GM19043 (cell line): ENCODE results near the gene TIGD3.
"Not testable (repeated sequence)": the region's sequence is repeated elsewhere in the genome, so short reads cannot be mapped to it uniquely, and the experiment has no call there.

Experiments used
- ATAC-seq: cut with Tn5 transposase; IDR thresholded peaks from one replicate; pipeline ENCODE4 v1.9.1; 2021; ENCODE audit warnings: low read depth; ENCODE audit not compliant: unreplicated experiment

Gene TIGD3

DNA sequence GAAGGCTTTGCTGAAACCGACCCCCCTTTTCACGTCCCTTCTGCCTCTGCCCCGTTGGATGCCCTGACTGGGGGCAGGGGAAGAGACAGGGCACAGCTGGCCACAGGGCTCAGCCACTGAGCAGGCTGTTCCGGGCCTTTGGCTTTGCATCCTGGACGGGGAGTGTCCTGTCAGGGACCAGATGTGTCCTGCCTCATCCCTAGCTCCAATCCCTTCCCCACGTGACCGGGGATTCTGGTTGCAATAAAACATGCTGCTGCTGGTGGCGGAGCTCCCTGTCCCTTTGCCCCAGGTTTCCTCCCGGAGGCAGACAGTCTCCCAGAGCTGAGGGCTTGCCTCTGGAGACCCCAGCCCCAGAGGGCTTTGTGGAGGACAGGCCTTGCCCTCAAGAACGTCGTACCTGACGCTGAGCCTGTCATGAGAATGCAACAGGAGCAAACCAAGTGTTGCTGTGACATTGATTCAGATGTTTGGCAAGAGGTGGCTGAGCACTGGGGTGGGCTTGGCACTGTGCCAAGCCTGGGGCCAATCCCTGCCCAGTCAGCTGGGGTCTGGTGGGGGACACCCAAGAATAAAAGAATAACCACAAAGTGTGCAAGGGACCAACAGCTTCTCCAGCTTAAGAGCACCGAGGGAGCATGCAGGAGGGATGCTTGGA lies 32.6 kb upstream of the TIGD3 start:
- ATAC-seq = no peak

DNA sequence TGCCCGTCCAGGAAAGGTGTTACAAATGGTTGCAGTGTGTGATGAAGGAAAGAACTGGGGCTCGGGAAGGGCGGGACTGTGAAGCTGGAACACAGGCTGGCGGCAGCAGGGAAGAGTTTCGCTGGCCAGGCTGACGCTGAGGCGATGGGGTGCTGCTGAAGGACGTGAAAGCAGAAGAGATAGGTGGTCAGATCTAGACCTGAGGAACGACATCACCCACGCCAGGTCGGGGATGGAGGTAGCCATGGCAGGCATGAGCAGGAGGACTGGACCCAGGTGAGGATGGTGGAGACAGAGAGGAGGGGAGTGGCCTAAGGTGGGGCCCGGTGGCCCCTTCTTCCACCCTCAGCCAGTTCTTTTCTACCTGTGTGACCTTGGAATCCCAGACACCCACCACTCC lies 30.7 kb upstream of the TIGD3 start:
- no peak for ATAC-seq

DNA sequence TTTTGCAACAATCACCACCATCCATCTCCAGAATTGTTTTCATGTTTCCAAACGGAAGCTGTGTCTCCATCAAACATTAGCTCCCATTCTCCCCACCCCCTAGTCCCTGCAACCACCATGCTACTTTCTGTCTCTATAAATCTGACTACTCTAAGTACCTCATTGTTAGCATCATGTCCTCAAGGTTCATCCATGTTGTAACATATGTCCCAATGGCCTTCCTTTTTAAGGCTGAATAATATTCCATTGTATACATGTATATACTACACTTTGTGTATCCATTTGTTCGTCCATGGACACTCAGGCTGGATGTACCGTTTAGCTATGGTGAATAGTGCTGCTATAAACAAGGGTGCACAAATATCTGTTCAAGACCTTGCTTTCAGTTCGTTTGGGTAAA lies 29.1 kb upstream of the TIGD3 start:
- ATAC-seq = no peak

DNA sequence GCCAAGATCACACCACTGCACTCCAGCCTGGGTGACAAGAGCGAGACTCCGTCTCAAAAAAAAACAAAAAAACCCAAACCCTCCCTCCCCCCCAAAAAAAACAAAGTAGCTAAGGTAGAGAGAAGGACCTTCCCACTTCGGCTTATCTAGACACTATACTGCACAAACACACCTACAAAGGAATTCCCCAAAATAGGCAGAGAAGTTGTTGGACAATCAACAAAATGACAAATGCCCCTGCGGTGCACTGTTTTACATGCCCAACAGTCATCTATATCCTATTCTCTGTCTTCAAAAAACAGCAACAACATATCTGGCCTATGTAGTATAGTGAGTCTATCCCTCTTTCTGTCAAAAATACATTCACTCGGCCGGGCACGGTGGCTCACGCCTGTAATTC lies 27.5 kb upstream of the TIGD3 start:
- ATAC-seq = no peak

DNA sequence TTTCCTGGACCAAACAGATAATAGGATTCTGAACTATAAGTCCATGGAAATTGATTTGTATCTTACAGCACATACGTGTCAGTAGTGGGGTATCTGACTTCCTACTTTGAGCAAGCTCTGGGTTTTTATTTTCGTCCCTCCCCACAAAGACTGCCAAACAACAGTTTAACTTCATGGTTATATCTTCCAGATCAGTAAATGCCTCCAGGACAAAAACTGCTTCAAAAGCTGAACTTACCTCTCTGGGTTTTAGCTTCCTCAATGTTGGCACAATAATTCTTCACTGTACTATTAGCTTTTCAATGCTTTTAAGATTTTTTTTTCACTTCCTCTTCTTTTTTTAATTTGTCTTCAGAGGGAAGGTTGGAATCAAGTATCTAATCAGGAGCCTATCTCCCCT lies 25.1 kb upstream of the TIGD3 start:
- no peak for ATAC-seq

DNA sequence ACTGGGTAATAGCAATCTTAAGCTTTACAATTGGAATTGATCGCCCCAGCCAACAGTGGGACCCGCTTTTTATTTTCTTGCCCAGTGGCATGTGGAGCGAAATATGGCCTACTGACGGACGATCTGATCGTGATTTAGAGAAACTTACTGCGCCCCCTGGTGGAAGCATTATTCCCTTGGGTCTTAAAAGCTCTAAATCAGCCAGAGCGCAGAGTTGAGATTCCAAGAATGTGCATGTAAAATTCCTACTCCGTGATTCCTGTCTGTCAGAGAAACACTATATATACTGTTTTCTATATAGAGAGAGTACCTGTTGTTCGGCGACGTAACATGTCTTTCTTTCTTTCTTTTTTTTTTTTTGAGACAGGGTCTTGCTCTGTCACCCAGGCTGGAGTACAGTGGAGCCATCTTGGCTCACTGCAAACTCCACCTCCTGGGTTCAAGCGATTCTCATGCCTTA lies 24.6 kb upstream of the TIGD3 start:
- ATAC-seq = no peak

DNA sequence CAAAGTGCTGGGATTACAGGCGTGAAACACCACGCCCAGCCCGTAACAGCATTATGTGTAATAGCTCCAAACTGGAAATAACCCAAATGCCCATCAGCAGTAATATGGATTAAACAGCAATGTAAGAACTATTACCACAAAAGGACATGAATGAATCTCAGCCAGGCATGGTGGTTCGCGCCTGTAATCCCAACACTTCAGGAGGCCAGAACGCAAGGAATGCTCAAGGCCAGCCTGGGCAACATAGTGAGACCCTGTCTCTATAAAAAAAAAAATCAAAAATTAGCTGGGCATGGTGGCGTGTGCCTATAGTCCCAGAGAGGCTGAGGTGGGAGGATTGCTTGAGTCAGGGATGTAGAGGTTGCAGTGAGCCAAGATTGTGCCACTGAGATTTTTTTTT lies 24.0 kb upstream of the TIGD3 start:
- ATAC-seq = no peak

DNA sequence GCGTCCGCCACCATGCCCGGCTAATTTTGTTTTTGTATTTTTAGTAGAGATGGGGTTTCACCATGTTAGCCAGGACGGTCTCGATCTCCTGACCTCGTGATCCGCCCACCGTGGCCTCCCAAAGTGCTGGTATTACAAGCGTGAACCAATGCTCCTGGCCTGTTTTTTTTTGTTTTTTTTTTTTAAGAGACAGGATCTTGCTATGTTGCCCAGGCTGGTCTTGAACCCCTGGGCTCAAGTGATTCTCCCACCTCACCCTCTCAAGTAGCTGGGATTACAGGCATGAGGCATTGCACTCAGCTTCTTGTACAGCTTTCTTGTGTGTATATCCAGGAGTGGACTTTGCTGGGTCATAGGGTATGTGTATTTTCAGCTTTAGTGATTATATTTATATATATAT lies 22.0 kb upstream of the TIGD3 start:
- ATAC-seq = not testable (repeated sequence)

DNA sequence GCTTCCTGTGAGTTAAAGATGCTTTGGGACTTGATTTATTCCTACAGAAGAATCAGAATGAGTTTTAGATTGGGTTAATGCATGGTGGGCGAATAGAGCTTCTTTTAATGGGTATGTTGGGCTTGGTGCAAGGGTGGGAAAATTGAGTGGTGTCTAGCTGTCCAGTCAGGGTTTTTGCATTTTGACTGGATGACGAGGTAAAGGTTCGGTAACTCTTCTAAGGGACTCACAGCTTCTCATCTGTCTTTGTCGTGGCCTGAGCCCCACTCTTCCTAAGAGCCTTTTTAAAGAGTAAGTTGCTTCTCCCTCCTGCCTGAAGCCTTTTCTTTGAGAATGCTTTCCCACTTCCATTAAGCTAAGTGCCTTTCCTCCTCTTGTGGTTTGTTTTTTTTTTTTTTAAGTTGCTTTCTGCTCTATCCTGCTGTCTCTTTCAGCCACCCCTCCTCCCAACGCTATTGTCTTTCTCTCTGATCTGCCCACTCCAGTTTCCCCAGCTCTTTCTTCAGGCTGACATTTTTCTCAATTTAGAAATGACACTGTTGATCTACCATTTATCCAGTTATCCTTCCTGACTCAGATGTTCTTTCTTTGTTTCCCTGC lies 19.8 kb upstream of the TIGD3 start:
- no peak for ATAC-seq

DNA sequence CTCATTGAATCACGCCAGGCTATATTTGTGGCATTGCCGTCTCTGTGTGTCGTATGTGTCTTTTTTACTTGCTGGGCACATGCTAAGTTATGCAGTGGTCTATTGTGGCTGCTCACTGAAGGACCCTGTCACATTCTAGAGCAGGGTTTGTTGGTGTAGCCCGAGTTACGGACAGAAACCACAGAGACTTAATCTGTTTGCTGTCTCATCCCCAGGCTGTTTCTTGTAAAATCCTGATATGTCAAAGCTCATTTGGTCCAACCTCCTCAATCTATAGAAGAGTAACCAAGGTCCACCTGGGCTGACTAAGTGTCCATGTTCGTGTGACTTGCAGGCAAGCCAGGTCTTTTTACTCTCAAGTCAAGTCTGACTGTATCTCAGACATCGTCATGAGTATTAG lies 15.9 kb upstream of the TIGD3 start:
- ATAC-seq = no peak

DNA sequence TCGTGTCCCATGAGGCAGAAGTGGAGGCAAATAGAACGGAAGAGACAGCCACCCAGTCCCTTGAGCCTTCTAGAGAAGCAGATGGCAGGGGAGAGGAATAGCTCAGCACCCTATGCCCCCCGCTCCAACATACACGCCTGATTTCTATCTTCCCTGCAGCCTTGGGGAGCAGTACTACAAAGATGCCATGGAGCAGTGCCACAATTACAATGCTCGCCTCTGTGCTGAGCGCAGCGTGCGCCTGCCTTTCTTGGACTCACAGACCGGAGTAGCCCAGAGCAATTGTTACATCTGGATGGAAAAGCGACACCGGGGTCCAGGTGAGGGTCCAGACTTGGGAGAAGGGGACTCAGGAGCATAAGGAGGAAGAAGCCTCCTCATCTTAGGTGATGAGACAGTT lies 14.3 kb upstream of the TIGD3 start:
- ATAC-seq = no peak

DNA sequence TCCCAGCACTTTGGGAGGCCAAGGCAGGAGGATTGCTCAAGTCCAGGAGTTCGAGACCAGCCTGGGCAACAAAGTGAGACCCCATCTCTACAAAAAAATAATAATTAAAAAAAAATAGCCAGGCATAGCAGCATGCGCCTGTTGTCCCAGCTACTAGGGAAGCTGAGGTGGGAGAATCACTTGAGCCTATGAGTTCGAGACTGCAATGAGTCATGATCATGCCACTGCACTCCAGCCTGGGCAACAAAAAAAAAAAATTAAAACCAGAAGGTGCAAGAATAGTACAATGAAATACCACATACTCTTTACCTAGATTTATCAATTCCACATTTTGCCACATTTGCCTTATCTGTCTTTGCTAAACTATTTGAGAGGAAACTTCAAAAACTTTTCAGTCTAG lies 12.7 kb upstream of the TIGD3 start:
- ATAC-seq = no peak

DNA sequence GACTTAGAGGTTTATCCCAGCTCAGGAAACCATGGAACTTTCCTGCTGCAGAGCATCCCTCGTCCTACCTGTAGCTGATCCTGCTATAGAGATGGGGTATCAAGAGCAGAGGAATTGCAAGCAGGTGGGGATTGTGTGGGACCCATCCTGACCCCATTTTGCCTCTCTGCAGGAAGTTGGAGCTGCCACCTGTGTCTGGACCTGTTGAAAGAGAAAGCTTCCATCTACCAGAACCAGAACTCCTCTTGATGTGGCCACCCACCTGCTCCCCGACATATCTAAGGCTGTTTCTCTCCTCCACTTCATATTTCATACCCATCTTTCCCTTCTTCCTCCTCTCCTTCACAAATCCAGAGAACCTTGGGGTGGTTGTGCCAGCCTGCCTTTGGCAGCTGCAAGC lies 3.0 kb upstream of the TIGD3 start:
- no peak for ATAC-seq

DNA sequence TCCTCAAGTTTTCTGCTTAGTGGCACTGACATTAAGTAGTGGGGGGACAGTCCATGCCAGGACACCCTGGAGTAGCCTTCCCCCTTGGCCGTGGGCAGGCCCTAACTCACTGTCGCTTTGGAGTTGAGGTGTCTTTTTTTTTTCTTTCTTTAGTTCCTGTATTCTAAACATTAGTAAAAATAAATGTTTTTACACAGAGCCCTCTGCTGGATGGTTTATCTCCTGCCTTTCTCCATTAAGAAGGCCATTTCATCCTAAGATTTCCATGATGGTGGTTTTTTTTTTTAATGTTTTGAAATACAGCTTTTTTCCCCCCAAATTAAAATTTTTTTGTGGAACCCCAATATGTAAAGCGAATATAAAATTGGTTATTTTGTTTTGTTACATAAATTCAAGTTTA lies 1.8 kb upstream of the TIGD3 start:
- ATAC-seq = no peak

DNA sequence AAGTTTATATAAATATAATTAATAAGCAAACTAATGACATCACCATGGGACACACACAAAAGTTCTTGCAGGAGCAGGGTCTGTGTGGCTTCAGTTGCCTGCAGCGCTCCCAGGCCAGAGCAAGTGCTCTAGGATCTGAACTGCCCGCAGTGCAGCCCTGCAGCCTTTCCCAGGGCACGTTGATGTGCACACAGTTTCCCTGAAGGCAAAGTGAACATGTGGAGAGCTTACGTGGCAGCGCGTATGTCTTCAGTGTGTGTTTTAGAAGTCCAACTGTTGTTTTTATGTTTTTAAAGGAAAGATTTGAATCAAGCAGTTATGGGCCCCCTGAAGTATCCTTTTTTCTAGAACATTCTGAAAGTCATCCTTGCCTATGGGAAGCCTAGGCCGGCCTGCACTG lies 1.2 kb upstream of the TIGD3 start:
- no peak for ATAC-seq

DNA sequence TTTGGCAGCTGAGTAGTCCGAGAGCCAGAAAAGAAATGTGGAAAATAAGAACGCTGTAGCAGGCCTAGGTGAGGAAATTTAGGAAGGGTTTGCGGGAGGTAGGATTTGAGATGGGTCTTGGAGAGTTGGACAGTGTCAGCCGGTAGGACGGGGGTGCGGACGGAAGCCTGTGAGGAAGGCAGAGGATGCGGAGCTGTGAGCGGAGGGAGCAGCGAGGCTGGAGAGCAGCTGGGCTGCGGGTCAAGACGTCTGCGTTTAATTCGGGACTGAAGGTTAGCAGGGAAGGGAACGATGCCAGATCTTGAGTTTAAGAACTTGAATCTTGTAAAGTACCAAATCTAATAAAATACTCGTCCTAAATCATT lies 669 bp upstream of the TIGD3 start:
- no peak for ATAC-seq

DNA sequence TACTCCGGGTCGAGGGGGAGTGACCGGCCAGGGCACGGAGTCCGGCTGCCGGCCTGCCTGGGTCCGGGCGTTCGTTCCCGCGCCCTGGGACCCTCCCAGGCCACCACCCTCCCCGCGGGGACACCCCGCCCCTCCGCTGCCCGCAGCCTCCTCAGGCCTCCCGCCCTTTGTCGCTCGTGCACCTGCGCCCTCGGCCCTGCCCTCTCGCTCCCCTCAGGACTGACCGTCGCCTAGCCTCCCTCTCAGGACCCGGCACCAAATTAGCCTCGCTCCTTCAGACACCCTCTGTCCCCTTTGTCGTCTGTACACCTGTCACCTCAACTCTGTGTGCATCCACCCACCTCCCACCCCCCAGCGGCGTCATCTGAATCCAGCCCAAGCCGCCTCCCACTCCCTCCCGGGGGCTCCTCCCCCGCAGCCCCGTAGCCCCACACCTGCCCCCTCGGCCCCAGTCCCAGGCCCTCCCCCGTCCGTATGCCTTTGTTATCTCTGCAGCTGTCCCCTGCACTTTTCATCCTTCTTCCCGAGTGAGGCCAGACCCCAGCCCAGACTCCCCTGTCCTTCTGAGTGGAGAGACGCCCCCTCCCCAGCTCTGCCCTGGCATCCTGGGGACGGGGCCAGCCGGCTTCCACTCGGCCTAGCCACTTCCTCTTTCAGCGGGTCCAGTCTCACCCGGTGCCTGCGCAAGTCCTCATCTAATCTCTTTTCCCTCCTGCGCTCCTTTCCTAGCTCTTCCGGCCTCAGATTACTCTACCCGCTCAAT lies 643 bp downstream of the TIGD3 start:
- ATAC-seq = peak; percentile 11

DNA sequence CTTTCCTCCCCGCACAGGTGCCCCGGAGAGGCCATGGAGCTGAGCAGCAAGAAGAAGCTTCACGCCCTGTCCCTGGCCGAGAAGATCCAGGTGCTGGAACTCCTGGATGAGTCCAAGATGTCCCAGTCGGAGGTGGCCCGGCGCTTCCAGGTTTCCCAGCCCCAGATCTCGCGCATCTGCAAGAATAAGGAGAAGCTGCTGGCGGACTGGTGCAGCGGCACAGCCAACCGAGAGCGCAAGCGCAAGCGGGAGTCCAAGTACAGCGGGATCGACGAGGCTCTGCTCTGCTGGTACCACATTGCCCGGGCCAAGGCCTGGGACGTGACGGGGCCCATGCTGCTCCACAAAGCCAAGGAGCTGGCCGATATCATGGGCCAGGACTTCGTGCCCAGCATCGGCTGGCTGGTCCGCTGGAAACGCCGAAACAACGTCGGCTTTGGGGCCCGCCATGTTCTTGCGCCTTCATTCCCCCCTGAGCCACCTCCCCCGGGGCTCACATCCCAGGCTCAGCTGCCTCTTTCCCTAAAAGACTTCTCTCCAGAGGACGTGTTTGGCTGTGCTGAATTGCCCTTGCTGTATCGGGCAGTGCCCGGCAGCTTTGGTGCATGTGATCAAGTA lies 1.3 kb downstream of the TIGD3 start:
- ATAC-seq = no peak

DNA sequence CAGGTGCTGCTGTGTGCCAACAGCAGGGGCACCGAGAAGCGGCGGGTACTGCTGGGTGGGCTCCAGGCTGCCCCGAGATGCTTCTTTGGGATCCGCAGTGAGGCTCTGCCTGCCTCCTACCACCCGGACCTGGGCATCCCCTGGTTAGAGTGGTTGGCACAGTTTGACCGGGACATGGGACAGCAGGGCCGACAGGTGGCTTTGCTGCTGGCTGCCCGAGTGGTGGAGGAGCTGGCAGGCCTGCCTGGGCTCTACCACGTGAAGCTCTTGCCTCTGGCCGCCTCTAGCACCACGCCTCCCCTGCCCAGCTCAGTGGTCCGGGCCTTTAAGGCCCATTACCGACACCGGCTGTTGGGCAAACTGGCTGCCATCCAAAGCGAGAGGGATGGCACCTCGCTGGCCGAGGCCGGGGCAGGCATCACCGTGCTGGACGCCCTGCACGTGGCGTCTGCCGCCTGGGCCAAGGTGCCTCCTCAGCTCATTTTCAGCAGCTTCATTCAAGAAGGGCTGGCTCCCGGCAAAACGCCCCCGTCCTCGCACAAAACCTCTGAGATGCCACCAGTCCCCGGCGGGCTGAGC lies 1.9 kb downstream of the TIGD3 start:
- ATAC-seq = no peak

DNA sequence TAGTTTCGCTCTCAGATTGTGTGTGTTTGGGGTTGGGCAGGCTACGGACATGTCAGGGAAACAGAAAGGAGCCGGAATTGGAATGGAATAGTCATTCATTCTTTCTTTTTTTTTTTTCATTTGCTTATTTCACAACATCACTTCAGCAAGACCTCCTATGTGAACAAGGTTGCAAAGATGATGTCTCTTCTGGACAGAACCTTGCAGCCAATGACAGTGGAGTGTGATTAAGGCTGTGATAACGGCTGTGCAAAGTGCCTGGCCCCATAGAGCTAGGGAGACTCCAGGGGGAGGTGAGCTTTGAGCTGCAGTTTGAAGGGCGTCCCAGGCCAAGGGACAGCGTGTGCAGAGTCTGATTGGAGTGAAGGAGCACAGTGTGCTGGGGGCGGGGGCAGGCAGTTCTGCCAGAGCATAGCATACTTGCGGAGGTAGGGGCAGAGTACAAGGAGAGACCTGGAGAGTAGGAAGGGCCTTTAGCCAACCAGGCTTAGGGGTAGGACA lies 3.4 kb downstream of the TIGD3 start:
- no peak for ATAC-seq

DNA sequence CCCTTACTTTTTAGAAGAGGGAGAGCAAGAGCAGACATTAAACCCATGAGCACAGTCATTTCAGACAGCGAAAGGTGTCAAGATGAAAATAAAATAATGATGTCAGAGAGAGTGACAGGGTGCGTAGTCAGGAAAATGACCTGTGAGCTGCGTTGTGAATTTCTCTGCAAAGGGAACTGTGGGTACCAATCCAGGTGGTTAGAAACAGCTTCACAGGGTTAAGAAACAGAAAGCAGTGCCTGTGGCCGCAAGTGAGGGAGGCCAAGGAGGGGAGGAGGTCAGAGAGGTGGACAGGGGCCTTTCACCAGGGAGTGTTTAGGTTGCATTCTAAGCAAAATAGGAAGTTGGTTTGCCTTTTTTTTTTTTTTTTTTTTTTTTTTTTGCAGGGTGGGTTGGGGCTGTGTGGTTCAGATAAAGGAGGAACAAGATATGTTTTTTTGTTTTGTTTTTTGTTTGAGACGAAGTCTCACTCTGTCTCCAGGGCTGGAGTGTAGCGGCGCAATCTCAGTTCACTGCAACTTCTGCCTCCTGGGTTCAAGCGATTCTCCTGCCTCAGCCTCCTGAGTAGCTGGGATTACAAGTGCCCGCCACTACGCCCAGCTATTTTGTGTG lies 7.9 kb downstream of the TIGD3 start:
- ATAC-seq = no peak
